K562 (cell line): Measurements from ENCODE around the gene PRKAG1. TPM values are rescaled to one million over a fixed set of nuclear protein-coding genes. Genes with fewer than 3 reads are reported as not detected.

Experiments used
- CBFB ChIP-seq: sonication (generic); formaldehyde crosslinking; IDR thresholded peaks from 2 replicates; pipeline ENCODE4 v1.4.0; 2020; ENCODE audit warnings: mild to moderate bottlenecking, missing genetic modification reagents
- FOXK1 ChIP-seq: sonication (generic); formaldehyde crosslinking; IDR thresholded peaks from 2 replicates; pipeline ENCODE4 v1.8.0; 2022; ENCODE audit warnings: missing genetic modification reagents, mild to moderate bottlenecking, borderline replicate concordance
- GTF2F1 ChIP-seq: IDR thresholded peaks from 2 replicates; pipeline ENCODE4 v1.6.1; 2011; ENCODE audit warnings: low read depth, low read length, improper control_type of control experiment
- HINFP ChIP-seq: fragments of 450-650 bp; conservative IDR thresholded peaks from 2 replicates; pipeline ENCODE4 v1.6.1; 2016; ENCODE audit warnings: missing genetic modification characterization, low read depth, mild to moderate bottlenecking, control low read depth, missing compliant biosample characterization
- HSF4 ChIP-seq: fragments of 250-450 bp; sonication (Bioruptor Pico); IDR thresholded peaks from 2 replicates; pipeline ENCODE4 v2.1.2; 2022; ENCODE audit warnings: mild to moderate bottlenecking, moderate library complexity, borderline replicate concordance
- MCM7 ChIP-seq, 2 experiments: fragments of 450-650 bp; IDR thresholded peaks; 2 replicates each; pipeline ENCODE4 v1.6.1; 2016 to 2018
- NFIX ChIP-seq: fragments of 250-450 bp; sonication (Bioruptor Pico); IDR thresholded peaks from 2 replicates; pipeline ENCODE4 v1.4.0; 2020; ENCODE audit warnings: low read depth, mild to moderate bottlenecking, moderate library complexity
- PREB ChIP-seq: sonication (generic); formaldehyde crosslinking; IDR thresholded peaks from 2 replicates; pipeline ENCODE4 v1.8.1; 2023; ENCODE audit warnings: mild to moderate bottlenecking, missing genetic modification reagents
- TFAM ChIP-seq: fragments of 250-450 bp; sonication (Bioruptor Pico); conservative IDR thresholded peaks from 2 replicates; pipeline ENCODE4 v1.5.0; 2021; ENCODE audit warnings: mild to moderate bottlenecking, moderate library complexity
- XRCC3 ChIP-seq: fragments of 450-650 bp; IDR thresholded peaks from 2 replicates; pipeline ENCODE4 v1.6.1; 2017; ENCODE audit warnings: mild to moderate bottlenecking, moderate library complexity
- YY1 ChIP-seq, 3 experiments: IDR thresholded peaks; 2 replicates each; pipeline ENCODE4 v1.6.1; 2011; ENCODE audit warnings: low read length in 2 of 3, mild to moderate bottlenecking in 2 of 3, moderate library complexity in 2 of 3, borderline replicate concordance in 1 of 3, control low read depth in 1 of 3, low read depth in 1 of 3; ENCODE audit not compliant: insufficient read depth in 3 of 3, insufficient replicate concordance in 2 of 3, control insufficient read depth in 1 of 3, insufficient read length in 1 of 3; ENCODE audit errors: extremely low read depth in 1 of 3
- ZNF124 ChIP-seq: sonication (generic); formaldehyde crosslinking; IDR thresholded peaks from 2 replicates; pipeline ENCODE4 v1.8.1; 2022; ENCODE audit warnings: missing genetic modification reagents
- ZNF282 ChIP-seq: sonication (generic); formaldehyde crosslinking; IDR thresholded peaks from 2 replicates; pipeline ENCODE4 v1.8.1; 2023; ENCODE audit warnings: missing genetic modification reagents
- ZNF347 ChIP-seq: fragments of 450-650 bp; formaldehyde crosslinking; IDR thresholded peaks from 2 replicates; pipeline ENCODE4 v1.4.0; 2020; ENCODE audit warnings: low read depth, mild to moderate bottlenecking, moderate library complexity
- polyA plus RNA-seq, 8 experiments: library from polyadenylated mRNA; depleted of rRNA in 4 of 8; stranded (reverse) in 5 of 8; unstranded in 3 of 8; fragments of >200 nt; fragmentation: Nextera tagmentation in 2 of 8; fragmentation: Illumina TruSeq in 1 of 8; extraction: Ambion mirVana in 2 of 8; extraction: Trizol in 1 of 8; gene quantifications; 2 replicates each; pipeline versions ENCODE4 v1.2.1 to v1.2.3, GENCODE V29; 2011 to 2014; ENCODE audit warnings: inconsistent platforms in 1 of 8, missing spikeins in 1 of 8
- total RNA-seq, 7 experiments: library from RNA; depleted of rRNA in 6 of 7; stranded (reverse); fragments of >200 nt in 6 of 7; fragmentation: Illumina TruSeq in 2 of 7; extraction: Trizol in 2 of 7; gene quantifications; 2 replicates each; pipeline versions ENCODE4 v1.2.1 to v1.2.3, GENCODE V29; 2011 to 2021; ENCODE audit warnings: low replicate concordance in 1 of 7
- TF ChIP-seq, protein P1 (sequence below), 2 experiments: fragments of 450-650 bp; IDR thresholded peaks; 2 replicates each; pipeline ENCODE4 v1.6.1; 2018; ENCODE audit warnings: mild to moderate bottlenecking in 2 of 2, low read depth in 1 of 2; ENCODE audit not compliant: partially characterized antibody in 2 of 2
- TF ChIP-seq, protein P2 (sequence below): sonication (generic); IDR thresholded peaks from 2 replicates; pipeline ENCODE4 v1.6.1; 2016
- TF ChIP-seq, protein P3 (sequence below), 2 experiments: IDR thresholded peaks; 2 replicates each; pipeline ENCODE4 v1.6.1; 2012; ENCODE audit warnings: improper control_type of control experiment in 2 of 2, low read depth in 2 of 2, low read length in 2 of 2, borderline replicate concordance in 1 of 2

PRKAG1 gene
- total and polyA plus RNA-seq, 9 of the 15 experiments (the other 6 are each of a cell fraction or from before 2014, with no cell fraction given): 51.1 to 126 (median 79.1) TPM

- TF ChIP-seq, protein P1, sequence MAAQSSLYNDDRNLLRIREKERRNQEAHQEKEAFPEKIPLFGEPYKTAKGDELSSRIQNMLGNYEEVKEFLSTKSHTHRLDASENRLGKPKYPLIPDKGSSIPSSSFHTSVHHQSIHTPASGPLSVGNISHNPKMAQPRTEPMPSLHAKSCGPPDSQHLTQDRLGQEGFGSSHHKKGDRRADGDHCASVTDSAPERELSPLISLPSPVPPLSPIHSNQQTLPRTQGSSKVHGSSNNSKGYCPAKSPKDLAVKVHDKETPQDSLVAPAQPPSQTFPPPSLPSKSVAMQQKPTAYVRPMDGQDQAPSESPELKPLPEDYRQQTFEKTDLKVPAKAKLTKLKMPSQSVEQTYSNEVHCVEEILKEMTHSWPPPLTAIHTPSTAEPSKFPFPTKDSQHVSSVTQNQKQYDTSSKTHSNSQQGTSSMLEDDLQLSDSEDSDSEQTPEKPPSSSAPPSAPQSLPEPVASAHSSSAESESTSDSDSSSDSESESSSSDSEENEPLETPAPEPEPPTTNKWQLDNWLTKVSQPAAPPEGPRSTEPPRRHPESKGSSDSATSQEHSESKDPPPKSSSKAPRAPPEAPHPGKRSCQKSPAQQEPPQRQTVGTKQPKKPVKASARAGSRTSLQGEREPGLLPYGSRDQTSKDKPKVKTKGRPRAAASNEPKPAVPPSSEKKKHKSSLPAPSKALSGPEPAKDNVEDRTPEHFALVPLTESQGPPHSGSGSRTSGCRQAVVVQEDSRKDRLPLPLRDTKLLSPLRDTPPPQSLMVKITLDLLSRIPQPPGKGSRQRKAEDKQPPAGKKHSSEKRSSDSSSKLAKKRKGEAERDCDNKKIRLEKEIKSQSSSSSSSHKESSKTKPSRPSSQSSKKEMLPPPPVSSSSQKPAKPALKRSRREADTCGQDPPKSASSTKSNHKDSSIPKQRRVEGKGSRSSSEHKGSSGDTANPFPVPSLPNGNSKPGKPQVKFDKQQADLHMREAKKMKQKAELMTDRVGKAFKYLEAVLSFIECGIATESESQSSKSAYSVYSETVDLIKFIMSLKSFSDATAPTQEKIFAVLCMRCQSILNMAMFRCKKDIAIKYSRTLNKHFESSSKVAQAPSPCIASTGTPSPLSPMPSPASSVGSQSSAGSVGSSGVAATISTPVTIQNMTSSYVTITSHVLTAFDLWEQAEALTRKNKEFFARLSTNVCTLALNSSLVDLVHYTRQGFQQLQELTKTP (IDR thresholded peaks at IDR 0.05; ENCODE audit: low read depth in 1 of 2, partially characterized antibody in 2 of 2): no peak
- TF ChIP-seq ZNF282 (no peak), XRCC3 (no peak), GTF2F1 (no peak), ZNF124 (CRISPR knock-in tag) (no peak), TFAM (CRISPR knock-in tag) (no peak), HINFP (no peak), ZNF347 (CRISPR knock-in tag) (no peak), FOXK1 (no peak), PREB (no peak), YY1 (IDR thresholded peaks at IDR 0.05; ENCODE audit: borderline replicate concordance in 1 of 3, control insufficient read depth in 1 of 3, extremely low read depth in 1 of 3, insufficient read depth in 3 of 3, insufficient read length in 1 of 3, insufficient replicate concordance in 2 of 3, low read depth in 1 of 3, low read length in 2 of 3) (no peak), HSF4 (no peak), MCM7 (IDR thresholded peaks at IDR 0.05) (no peak), CBFB (CRISPR knock-in tag) (no peak), NFIX (CRISPR knock-in tag) (no peak)
- TF ChIP-seq, protein P2, sequence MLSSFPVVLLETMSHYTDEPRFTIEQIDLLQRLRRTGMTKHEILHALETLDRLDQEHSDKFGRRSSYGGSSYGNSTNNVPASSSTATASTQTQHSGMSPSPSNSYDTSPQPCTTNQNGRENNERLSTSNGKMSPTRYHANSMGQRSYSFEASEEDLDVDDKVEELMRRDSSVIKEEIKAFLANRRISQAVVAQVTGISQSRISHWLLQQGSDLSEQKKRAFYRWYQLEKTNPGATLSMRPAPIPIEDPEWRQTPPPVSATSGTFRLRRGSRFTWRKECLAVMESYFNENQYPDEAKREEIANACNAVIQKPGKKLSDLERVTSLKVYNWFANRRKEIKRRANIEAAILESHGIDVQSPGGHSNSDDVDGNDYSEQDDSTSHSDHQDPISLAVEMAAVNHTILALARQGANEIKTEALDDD: no peak
- TF ChIP-seq, protein P3, sequence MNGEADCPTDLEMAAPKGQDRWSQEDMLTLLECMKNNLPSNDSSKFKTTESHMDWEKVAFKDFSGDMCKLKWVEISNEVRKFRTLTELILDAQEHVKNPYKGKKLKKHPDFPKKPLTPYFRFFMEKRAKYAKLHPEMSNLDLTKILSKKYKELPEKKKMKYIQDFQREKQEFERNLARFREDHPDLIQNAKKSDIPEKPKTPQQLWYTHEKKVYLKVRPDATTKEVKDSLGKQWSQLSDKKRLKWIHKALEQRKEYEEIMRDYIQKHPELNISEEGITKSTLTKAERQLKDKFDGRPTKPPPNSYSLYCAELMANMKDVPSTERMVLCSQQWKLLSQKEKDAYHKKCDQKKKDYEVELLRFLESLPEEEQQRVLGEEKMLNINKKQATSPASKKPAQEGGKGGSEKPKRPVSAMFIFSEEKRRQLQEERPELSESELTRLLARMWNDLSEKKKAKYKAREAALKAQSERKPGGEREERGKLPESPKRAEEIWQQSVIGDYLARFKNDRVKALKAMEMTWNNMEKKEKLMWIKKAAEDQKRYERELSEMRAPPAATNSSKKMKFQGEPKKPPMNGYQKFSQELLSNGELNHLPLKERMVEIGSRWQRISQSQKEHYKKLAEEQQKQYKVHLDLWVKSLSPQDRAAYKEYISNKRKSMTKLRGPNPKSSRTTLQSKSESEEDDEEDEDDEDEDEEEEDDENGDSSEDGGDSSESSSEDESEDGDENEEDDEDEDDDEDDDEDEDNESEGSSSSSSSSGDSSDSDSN (IDR thresholded peaks at IDR 0.05; ENCODE audit: borderline replicate concordance in 1 of 2, low read depth in 2 of 2, low read length in 2 of 2): no peak
These were observed 499 bp upstream of the PRKAG1 start (continued) for GRCh38 chr12:49019120-49019430.
